WTC11 (cell line): Measurements from ENCODE around the gene TNIK.
"Not testable (repeated sequence)": the region's sequence is repeated elsewhere in the genome, so short reads cannot be mapped to it uniquely, and the experiment has no call there.

Source experiments
- AFF4 ChIP-seq: sonication (generic); formaldehyde crosslinking; IDR thresholded peaks from 2 replicates; pipeline ENCODE4 v1.8.1; 2023; ENCODE audit warnings: mild to moderate bottlenecking, missing genetic modification reagents, borderline replicate concordance
- ATF1 ChIP-seq: sonication (generic); formaldehyde crosslinking; IDR thresholded peaks from 2 replicates; pipeline ENCODE4 v1.8.1; 2023; ENCODE audit warnings: mild to moderate bottlenecking, moderate library complexity, missing genetic modification reagents
- CTCF ChIP-seq: fragments of 200-600 bp; IDR thresholded peaks from 2 replicates; pipeline ENCODE4 v1.8.0; 2022; ENCODE audit warnings: antibody characterized with exemption
- E2F4 ChIP-seq: sonication (generic); formaldehyde crosslinking; IDR thresholded peaks from 2 replicates; pipeline ENCODE4 v1.8.1; 2022; ENCODE audit warnings: low read depth, mild to moderate bottlenecking, moderate library complexity, missing genetic modification reagents, borderline replicate concordance
- NFE2L1 ChIP-seq: sonication (generic); formaldehyde crosslinking; IDR thresholded peaks from 2 replicates; pipeline ENCODE4 v1.8.1; 2023; ENCODE audit warnings: missing genetic modification reagents
- NFYB ChIP-seq: sonication (generic); formaldehyde crosslinking; conservative IDR thresholded peaks from 2 replicates; pipeline ENCODE4 v1.8.0; 2022; ENCODE audit warnings: low read depth, missing genetic modification reagents
- RELA ChIP-seq: sonication (generic); formaldehyde crosslinking; IDR thresholded peaks from 2 replicates; pipeline ENCODE4 v1.8.1; 2022; ENCODE audit warnings: missing genetic modification reagents, mild to moderate bottlenecking, borderline replicate concordance
- SP1 ChIP-seq: sonication (generic); formaldehyde crosslinking; conservative IDR thresholded peaks from 2 replicates; pipeline ENCODE4 v1.8.1; 2022; ENCODE audit warnings: missing genetic modification reagents
- ZNF281 ChIP-seq: sonication (generic); formaldehyde crosslinking; IDR thresholded peaks from 2 replicates; pipeline ENCODE4 v1.8.0; 2023; ENCODE audit warnings: mild to moderate bottlenecking, missing genetic modification reagents
- ZSCAN18 ChIP-seq: fragments of 250-450 bp; sonication (Bioruptor Pico); IDR thresholded peaks from 2 replicates; pipeline ENCODE4 v2.1.2; 2022; ENCODE audit warnings: mild to moderate bottlenecking, moderate library complexity

GRCh38 chr3:171422855-171423254 lies 37.4 kb downstream of the TNIK start:
- not testable (repeated sequence) for TF ChIP-seq RELA (CRISPR knock-in tag); AFF4; E2F4 (CRISPR knock-in tag); NFE2L1 (CRISPR knock-in tag); ATF1 (CRISPR knock-in tag); SP1 (CRISPR knock-in tag); NFYB; ZNF281; ZSCAN18 (CRISPR knock-in tag); CTCF
